ENCODE data around the gene PITX3.

Gene PITX3

DNA sequence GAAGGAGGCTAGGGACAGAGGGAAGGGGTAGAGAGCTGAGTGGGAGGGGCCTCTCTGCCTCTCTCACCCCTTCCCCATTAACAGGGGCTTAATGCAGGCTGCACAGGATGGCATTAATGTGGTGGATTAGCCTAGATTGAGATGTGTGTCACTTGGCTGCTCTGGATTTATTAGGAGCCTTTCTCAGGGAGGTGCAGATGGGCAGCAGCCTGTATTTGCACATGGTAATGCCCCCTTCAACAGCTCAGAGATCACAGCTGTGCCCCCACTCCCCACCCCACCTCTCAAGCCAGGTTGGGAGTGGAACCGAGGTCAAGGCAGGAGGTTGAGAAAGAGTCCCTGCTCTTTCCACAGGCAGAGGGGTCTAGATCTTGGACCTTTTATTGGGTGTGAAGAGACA lies 7.3 kb downstream of the PITX3 start:
- no peak for DNase-seq (ENCODE audit: low read depth in 1 of 2, low spot score in 1 of 2)
- Histone ChIP-seq H3K4me3 (replicated peaks; ENCODE audit: insufficient read depth, low read length) (no peak overlapping the region), H3K27ac (replicated peaks) (no peak overlapping the region), H3K27me3 (ENCODE audit: insufficient read depth, poor library complexity, severe bottlenecking) (peaks cover 14% of the 10 kb centered on the region)
- TF ChIP-seq GABPA (IDR thresholded peaks at IDR 0.05; ENCODE audit: low read depth): no peak
- TF ChIP-seq, protein P1, sequence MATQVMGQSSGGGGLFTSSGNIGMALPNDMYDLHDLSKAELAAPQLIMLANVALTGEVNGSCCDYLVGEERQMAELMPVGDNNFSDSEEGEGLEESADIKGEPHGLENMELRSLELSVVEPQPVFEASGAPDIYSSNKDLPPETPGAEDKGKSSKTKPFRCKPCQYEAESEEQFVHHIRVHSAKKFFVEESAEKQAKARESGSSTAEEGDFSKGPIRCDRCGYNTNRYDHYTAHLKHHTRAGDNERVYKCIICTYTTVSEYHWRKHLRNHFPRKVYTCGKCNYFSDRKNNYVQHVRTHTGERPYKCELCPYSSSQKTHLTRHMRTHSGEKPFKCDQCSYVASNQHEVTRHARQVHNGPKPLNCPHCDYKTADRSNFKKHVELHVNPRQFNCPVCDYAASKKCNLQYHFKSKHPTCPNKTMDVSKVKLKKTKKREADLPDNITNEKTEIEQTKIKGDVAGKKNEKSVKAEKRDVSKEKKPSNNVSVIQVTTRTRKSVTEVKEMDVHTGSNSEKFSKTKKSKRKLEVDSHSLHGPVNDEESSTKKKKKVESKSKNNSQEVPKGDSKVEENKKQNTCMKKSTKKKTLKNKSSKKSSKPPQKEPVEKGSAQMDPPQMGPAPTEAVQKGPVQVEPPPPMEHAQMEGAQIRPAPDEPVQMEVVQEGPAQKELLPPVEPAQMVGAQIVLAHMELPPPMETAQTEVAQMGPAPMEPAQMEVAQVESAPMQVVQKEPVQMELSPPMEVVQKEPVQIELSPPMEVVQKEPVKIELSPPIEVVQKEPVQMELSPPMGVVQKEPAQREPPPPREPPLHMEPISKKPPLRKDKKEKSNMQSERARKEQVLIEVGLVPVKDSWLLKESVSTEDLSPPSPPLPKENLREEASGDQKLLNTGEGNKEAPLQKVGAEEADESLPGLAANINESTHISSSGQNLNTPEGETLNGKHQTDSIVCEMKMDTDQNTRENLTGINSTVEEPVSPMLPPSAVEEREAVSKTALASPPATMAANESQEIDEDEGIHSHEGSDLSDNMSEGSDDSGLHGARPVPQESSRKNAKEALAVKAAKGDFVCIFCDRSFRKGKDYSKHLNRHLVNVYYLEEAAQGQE (IDR thresholded peaks at IDR 0.05; ENCODE audit: insufficient replicate concordance, low read depth): no peak
- TF ChIP-seq SPI1 (IDR thresholded peaks at IDR 0.05; ENCODE audit: borderline replicate concordance, low read depth): no peak
- TF ChIP-seq POLR2AphosphoS5 (IDR thresholded peaks at IDR 0.05; ENCODE audit: low read depth): no peak
- TF ChIP-seq, protein P2, sequence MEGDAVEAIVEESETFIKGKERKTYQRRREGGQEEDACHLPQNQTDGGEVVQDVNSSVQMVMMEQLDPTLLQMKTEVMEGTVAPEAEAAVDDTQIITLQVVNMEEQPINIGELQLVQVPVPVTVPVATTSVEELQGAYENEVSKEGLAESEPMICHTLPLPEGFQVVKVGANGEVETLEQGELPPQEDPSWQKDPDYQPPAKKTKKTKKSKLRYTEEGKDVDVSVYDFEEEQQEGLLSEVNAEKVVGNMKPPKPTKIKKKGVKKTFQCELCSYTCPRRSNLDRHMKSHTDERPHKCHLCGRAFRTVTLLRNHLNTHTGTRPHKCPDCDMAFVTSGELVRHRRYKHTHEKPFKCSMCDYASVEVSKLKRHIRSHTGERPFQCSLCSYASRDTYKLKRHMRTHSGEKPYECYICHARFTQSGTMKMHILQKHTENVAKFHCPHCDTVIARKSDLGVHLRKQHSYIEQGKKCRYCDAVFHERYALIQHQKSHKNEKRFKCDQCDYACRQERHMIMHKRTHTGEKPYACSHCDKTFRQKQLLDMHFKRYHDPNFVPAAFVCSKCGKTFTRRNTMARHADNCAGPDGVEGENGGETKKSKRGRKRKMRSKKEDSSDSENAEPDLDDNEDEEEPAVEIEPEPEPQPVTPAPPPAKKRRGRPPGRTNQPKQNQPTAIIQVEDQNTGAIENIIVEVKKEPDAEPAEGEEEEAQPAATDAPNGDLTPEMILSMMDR (IDR thresholded peaks at IDR 0.05; ENCODE audit: insufficient read depth, low read length): no peak

DNA sequence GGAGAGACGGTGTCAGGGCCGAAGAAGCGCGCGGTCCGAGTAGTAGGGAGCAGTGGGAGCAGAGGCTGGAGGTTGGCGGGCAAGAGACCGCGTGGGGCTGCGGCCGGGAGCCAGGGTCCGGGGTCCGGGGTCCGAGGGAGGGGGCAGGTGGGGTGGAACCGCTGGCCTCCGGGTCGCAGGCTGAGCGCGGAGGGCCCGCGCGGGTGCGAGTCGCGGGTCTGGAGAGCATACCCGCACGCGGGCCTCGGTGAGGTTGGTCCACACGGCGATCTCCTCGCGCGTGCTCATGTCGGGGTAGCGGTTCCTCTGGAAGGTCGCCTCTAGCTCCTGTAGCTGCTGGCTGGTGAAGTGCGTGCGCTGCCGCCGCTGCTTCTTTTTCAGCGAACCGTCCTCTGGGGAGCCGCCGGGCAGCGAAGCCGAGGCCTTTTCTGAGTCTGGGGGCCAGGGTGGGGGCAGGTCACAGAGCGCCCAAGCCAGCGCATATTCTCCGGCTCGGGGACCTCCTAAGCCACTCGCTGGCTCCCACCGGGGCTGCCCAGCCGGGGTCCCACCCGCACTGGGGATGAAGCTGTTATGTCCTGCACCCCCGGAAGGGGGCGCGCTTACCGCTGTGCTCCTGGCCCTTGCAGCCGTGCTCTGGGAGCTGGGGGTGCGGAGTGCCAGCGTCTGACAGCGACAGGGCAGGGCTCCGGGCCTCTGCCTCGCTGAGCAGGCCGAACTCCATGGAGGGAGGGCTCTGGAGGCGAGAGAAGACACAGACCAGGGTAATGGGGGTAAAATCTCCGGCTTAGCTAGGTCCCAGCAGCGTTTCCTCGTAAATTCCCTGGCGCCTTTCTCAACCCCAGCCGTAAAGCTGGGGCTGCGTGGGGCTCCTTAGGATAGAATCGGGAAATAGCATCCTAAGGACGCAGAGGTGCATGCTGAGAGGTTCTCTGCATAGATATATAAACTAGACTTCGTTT lies 9.7 kb downstream of the PITX3 start:
- DNase-seq (ENCODE audit: low read depth in 1 of 2, low spot score in 1 of 2): peak; percentile 50 to 76
- H3K27ac ChIP-seq (replicated peaks): no peak overlapping the region
- TF ChIP-seq POLR2AphosphoS5 (IDR thresholded peaks at IDR 0.05; ENCODE audit: low read depth): no peak
- TF ChIP-seq, protein P2 (IDR thresholded peaks at IDR 0.05; ENCODE audit: insufficient read depth, low read length): peak; percentile 91
- H3K27me3 ChIP-seq (ENCODE audit: insufficient read depth, poor library complexity, severe bottlenecking): peaks cover 14% of the 10 kb centered on the region
- H3K4me3 ChIP-seq (replicated peaks; ENCODE audit: insufficient read depth, low read length): peak overlapping the region; percentile 41

DNA sequence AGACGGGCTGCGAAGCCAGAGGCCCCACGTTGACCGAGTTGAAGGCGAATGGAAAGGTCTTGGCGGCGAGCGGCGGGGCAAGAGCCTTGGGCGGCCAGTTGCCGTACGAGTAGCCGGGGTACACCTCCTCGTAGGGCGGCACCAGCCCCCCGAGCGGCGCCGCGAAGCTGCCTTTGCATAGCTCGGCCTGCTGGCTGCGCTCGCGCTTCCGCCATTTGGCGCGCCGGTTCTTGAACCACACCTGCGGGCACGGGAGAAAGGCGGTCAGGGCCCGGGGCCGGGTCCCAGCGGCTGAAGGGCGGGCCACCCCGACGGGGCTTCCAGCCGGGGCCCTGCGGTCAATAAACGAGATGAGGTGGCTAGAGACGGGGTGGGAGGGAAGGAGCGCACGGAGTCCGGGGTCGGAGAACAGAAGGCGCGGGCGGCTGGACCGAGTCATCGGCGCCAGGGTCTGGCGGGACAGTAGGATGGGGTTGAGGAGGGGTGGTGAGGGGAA lies 10.4 kb downstream of the PITX3 start:
- Histone ChIP-seq H3K27ac (replicated peaks) (no peak overlapping the region), H3K4me3 (replicated peaks; ENCODE audit: insufficient read depth, low read length) (peak overlapping the region; percentile 41), H3K27me3 (ENCODE audit: insufficient read depth, poor library complexity, severe bottlenecking) (peaks cover 14% of the 10 kb centered on the region)
- TF ChIP-seq SPI1 (IDR thresholded peaks at IDR 0.05; ENCODE audit: borderline replicate concordance, low read depth) (no peak), GABPA (IDR thresholded peaks at IDR 0.05; ENCODE audit: low read depth) (no peak), POLR2AphosphoS5 (IDR thresholded peaks at IDR 0.05; ENCODE audit: low read depth) (no peak)
- TF ChIP-seq, protein P2 (IDR thresholded peaks at IDR 0.05; ENCODE audit: insufficient read depth, low read length): no peak
- TF ChIP-seq, protein P1 (IDR thresholded peaks at IDR 0.05; ENCODE audit: insufficient replicate concordance, low read depth): no peak
- peak in 1 of 2 experiments; percentile 30 for DNase-seq (ENCODE audit: low read depth in 1 of 2, low spot score in 1 of 2)
